ENCODE measurements around the gene DISC1.

DNA sequence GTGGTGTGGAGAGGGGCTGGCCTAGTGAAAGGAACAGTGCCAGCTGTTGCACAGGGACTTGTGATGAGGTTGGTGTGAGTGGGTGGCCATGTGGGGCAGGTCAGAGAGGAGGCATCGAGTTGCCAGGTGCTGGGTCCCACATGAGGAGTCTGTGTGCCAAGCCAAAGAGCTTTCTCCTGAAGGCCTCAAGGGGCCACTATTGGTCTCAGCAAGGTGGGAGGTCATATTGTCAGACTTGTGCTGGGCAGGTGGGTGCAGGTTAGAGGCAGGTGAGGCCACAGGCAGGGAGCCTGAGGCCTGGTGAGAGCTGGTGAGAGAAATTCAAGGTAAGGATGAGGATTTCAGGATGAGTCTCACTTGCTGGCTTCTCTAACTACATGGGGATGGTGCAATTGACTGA, 256.8 kb downstream of the DISC1 start:
- TF ChIP-seq, protein P1, sequence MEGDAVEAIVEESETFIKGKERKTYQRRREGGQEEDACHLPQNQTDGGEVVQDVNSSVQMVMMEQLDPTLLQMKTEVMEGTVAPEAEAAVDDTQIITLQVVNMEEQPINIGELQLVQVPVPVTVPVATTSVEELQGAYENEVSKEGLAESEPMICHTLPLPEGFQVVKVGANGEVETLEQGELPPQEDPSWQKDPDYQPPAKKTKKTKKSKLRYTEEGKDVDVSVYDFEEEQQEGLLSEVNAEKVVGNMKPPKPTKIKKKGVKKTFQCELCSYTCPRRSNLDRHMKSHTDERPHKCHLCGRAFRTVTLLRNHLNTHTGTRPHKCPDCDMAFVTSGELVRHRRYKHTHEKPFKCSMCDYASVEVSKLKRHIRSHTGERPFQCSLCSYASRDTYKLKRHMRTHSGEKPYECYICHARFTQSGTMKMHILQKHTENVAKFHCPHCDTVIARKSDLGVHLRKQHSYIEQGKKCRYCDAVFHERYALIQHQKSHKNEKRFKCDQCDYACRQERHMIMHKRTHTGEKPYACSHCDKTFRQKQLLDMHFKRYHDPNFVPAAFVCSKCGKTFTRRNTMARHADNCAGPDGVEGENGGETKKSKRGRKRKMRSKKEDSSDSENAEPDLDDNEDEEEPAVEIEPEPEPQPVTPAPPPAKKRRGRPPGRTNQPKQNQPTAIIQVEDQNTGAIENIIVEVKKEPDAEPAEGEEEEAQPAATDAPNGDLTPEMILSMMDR (conservative IDR thresholded peaks at IDR 0.05; ENCODE audit: low read depth, low read length), result no peak
- no peak for TF ChIP-seq EZH2 (IDR thresholded peaks at IDR 0.05; ENCODE audit: borderline replicate concordance, low read depth, low read length, poor library complexity, severe bottlenecking)
